HG02938 (cell line): ENCODE data around the gene HACE1.
"Not testable (repeated sequence)": the region's sequence is repeated elsewhere in the genome, so short reads cannot be mapped to it uniquely, and the experiment has no call there.

ENCODE experiments used
- ATAC-seq: cut with Tn5 transposase; IDR thresholded peaks from one replicate; pipeline ENCODE4 v1.9.1; 2021; ENCODE audit warnings: mild to moderate bottlenecking, moderate library complexity; ENCODE audit not compliant: unreplicated experiment

Gene HACE1

GRCh38 chr6:104859225-104860146 is at the start of gene HACE1:
Gene HACE1, minus strand, starts transcription at chr6:104859919. Its CDS starts 277 bp downstream, at chr6:104859642.
- peak; percentile 97 for ATAC-seq

DNA sequence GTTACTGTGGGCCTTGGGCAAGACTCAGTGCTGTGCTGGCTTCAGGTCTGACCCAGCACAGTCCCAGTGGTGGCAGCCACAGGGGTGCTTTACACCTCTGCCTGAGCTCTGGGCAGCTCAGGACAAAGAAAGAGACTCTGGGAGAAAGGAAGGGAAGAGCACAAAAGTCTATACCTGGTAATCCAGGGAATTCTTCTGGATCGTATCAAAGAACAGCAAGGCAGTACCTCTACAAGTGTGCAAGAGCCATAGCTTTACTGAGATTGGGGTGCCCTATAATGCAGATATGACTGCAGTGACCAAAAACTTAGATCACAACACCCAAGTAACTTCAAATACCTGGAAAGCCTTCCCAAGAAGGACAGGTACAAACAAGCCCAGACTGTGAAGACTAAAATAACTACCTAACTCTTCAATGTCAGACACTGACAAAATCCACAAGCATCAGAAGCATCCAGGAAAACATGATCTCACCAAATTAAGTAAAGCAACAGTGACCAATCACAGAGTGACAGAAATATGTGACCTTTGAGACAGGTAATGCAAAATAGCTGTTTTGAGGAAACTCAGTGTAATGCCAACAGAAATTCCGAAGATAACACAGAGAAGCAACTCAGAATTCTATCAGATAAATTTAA is 49.3 kb upstream of the HACE1 start:
- no peak for ATAC-seq

GRCh38 chr6:104908031-104908887 is 48.5 kb upstream of the HACE1 start:
- no peak for ATAC-seq

DNA sequence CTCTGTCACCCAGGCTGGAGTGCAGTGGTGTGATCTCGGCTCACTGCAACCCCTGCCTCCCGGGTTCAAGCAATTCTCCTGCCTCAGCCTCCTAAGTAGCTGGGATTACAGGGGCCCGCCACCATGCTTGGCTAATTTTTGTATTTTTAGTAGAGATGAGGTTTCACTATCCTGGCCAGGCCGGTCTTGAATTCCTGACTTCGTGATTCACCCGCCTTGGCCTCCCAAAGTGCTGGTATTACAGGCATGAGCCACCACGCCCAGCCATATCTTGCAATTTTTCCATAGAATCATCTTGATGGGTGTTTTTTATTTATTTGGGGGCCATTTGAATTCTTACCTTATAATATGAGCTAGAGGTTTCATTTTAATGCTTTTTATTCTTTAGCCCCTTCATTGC is 39.2 kb upstream of the HACE1 start:
- ATAC-seq: not testable (repeated sequence)

GRCh38 chr6:104896914-104897313 is 37.2 kb upstream of the HACE1 start:
- ATAC-seq: no peak

GRCh38 chr6:104888066-104888465 is 28.3 kb upstream of the HACE1 start:
- ATAC-seq: no peak

DNA sequence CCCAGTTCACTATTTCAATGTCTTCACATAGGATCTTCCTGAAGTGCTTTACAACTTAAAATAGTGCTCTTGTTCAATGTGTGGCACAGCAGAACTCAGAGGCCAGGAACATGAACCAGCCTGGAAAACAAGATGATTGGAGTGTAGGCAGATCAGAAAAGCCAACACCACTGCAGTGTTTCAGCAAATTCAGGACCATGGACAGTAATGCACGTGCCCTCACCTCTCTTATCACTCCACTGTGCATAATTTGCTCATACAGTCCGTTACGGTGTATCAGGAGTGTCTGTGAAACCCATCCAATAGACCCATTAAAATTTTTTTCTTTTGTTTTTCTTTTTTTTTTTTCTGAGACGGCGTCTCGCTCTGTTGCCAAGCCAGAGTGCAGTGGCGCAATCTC is 27.6 kb upstream of the HACE1 start:
- ATAC-seq: no peak

DNA sequence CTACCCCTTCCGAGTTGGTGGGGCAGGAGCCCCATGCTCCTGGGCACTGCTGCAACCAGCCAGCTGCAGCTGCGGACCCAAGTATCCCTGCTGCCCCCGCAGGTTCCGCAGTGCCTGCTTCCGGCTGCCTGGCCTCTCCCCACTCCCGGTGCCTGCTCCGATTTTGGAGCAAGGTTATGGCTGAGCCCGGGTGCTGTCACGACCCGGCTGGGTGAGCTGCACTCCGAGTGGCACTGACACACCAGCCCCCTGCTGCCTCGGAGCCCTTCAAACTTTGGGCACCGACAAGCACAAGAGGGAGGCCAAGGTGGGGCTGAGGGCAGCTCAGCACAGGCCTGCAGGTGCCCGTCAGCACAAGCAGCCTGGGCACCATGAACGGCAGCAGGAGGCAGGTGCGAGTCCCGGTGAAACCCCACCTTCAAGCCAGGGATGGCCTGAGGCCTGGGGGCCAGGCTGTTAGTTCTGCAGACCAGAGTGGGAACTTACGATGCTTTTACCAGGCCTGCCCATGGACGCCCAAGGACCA is 25.9 kb upstream of the HACE1 start:
- no peak for ATAC-seq

DNA sequence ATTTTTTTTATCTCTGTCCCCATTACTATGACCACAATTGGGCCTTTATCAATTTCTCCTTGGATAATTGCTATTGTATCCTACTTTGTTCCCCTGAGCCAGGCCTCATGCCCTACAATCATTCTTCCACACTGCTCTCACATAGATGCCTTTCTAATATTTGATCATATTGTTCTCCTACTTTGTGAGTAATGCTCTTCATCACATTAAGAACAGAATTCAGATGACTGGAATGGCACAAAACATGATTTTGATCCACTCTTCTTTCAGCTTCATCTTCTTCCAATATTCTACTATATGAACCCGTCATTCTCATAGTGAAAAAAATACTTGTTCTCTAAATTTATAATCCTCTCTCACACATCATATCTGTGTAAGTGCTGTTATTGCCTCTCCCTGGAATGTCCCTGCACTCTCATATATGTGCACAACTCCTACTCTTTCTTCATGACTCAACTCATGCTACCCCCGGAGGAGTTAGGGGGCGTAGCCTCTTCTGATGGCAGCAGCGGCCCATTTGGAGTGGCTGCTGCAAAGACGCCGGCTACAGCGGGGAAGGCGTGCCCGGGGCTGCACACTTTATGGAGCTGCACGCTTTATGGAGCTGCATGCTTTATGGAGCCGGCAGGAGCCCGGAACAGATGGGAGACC is 25.3 kb upstream of the HACE1 start:
- ATAC-seq: no peak

- no peak for ATAC-seq
These were observed 22.4 kb upstream of the HACE1 start for GRCh38 chr6:104881964-104882668.

DNA sequence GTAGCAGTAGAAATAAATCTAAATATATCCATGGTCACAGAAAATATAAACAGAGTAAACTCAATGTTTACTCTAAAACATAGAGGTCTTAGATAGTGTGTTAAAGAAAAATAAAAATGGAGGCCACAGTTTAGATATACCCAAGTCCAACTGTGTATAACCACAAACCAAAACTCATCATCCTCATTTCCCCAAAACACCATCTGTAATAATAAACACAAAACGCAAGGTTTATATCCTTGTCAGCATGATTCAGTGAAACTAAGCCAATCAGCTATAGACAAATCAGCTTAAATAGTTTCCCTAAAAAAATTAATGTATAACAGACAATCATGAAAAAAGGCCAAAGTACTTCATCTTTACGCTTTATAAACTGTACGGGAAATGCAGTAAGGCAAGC is 2.7 kb upstream of the HACE1 start:
- no peak for ATAC-seq

DNA sequence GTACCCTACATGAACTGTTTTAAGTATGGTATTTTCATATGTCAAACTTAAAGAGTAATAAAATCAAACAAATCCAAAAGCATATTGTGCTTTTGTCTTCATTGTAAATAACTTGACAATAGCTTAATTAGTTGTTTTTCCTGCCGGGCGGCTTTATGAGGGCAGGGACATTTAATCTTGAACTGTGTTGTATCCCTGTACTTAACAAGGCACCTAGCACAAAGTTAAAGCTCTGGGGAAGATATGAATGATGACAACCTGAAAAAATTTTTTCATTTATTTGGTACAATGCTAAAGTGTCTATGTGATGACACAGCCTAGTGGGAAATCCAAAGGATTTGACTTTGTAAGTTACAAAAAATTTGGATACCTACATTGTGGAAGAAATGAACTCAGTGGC is 502 bp upstream of the HACE1 start:
- ATAC-seq: no peak

- ATAC-seq: no peak
These were observed 1.1 kb downstream of the HACE1 start for GRCh38 chr6:104858642-104859041.

DNA sequence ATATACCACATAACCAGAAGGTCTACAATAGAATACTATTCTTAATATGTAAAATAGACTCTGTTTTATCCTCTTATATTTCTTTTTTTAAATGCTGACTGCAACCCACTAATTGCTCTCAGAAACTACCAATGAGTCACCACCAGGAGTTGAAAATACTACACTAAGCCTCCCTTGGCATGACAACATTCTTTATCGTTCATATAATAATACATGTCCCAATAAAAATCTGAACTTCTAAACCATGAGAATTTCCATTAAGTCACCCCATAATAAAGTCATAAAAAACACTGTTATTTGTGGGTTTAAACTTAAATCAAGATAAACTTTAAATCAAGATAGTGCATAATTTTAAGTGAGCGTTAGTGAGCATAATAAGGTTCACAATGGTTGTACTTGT is 4.2 kb downstream of the HACE1 start:
- no peak for ATAC-seq

- not testable (repeated sequence) for ATAC-seq
These were observed 12.0 kb downstream of the HACE1 start for GRCh38 chr6:104847721-104848120.

- no peak for ATAC-seq
These were observed 16.5 kb downstream of the HACE1 start for GRCh38 chr6:104843229-104843628.

DNA sequence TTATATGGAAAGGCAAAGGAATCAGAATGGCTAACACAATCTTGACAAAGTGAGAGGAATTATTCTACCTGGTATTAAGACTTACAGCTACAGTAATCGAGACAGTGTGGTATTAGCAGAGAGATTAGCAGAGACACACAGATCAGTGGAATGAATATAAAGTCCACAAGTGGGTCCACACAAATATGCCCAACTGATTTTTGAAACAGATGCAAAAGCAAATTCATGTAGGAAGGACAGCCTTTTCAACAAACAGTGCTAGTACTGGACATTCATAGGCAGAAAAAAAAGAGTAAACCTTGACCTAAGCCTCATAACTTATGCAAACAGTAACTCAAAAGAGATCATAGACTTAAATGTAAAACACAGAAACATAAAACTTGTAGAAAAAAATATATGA is 22.6 kb downstream of the HACE1 start:
- no peak for ATAC-seq

- ATAC-seq: not testable (repeated sequence)
These were observed 23.2 kb downstream of the HACE1 start for GRCh38 chr6:104836479-104837020.

GRCh38 chr6:104835782-104836181 is 23.9 kb downstream of the HACE1 start:
- no peak for ATAC-seq
